HCT116 (cell line): ENCODE data around the gene EVX2.
A peak's percentile ranks its signal among the peaks of the same experiment; 100 is the strongest.

Experiments used
- CEBPB ChIP-seq: IDR thresholded peaks from 2 replicates; pipeline ENCODE4 v1.6.1; 2012; ENCODE audit warnings: low read depth
- POLR2A ChIP-seq: IDR thresholded peaks from 2 replicates; pipeline ENCODE4 v1.7.0; 2011; ENCODE audit warnings: borderline replicate concordance; ENCODE audit not compliant: insufficient read depth, insufficient read length; ENCODE audit errors: extremely low read depth
- RAD21 ChIP-seq: IDR thresholded peaks from 2 replicates; pipeline ENCODE4 v1.6.1; 2012; ENCODE audit warnings: low read depth, mild to moderate bottlenecking
- SP1 ChIP-seq: IDR thresholded peaks from 2 replicates; pipeline ENCODE4 v1.6.1; 2012; ENCODE audit warnings: low read depth
- YY1 ChIP-seq: IDR thresholded peaks from 2 replicates; pipeline ENCODE4 v1.6.1; 2011; ENCODE audit warnings: low read length, low read depth, moderate library complexity, mild to moderate bottlenecking; ENCODE audit not compliant: insufficient replicate concordance; ENCODE audit errors: extremely low read depth
- ZFX ChIP-seq: fragments of 450-650 bp; IDR thresholded peaks from 2 replicates; pipeline ENCODE4 v1.6.1; 2017
- TF ChIP-seq, protein P1 (sequence below), 3 experiments: fragments of 200-600 bp in 1 of 3; sonication (generic) in 1 of 3; IDR thresholded peaks in 2 of 3; conservative IDR thresholded peaks in 1 of 3; 2 replicates each; pipeline ENCODE4 v1.5.1; 2012 to 2017; ENCODE audit warnings: low read depth in 2 of 3, low read length in 2 of 3, antibody characterized with exemption in 1 of 3, borderline replicate concordance in 1 of 3, control low read depth in 1 of 3, mild to moderate bottlenecking in 1 of 3, mixed read lengths in 1 of 3, mixed run types in 1 of 3, moderate library complexity in 1 of 3; ENCODE audit not compliant: insufficient read depth in 1 of 3
- TF ChIP-seq, protein P2 (sequence below): IDR thresholded peaks from 2 replicates; pipeline ENCODE4 v1.6.1; 2012
- TF ChIP-seq, protein P3 (sequence below): IDR thresholded peaks from 2 replicates; pipeline ENCODE4 v1.6.1; 2012

DNA sequence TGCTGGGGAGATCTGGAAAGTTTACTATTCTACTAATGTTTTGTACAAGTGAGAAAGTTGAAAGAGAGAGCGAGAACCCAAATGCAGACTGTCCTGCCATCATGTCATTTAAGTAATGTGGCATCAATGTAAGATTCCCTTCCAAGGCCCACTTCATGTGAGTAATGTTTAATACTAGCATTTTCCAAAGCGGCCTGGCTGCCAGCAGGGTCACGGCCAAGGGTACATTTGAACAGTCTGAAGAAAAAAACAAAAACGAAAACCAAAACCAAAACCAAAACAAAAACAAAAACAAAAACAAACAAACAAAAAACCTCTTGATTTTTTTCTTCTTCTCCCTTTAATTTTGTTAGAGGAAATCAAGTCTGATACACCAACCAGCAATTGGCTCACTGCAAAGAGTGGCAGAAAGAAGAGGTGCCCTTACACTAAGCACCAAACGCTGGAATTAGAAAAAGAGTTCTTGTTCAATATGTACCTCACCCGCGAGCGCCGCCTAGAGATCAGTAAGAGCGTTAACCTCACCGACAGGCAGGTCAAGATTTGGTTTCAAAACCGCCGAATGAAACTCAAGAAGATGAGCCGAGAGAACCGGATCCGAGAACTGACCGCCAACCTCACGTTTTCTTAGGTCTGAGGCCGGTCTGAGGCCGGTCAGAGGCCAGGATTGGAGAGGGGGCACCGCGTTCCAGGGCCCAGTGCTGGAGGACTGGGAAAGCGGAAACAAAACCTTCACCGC lies 35.0 kb upstream of the EVX2 start:
- TF ChIP-seq, protein P1, sequence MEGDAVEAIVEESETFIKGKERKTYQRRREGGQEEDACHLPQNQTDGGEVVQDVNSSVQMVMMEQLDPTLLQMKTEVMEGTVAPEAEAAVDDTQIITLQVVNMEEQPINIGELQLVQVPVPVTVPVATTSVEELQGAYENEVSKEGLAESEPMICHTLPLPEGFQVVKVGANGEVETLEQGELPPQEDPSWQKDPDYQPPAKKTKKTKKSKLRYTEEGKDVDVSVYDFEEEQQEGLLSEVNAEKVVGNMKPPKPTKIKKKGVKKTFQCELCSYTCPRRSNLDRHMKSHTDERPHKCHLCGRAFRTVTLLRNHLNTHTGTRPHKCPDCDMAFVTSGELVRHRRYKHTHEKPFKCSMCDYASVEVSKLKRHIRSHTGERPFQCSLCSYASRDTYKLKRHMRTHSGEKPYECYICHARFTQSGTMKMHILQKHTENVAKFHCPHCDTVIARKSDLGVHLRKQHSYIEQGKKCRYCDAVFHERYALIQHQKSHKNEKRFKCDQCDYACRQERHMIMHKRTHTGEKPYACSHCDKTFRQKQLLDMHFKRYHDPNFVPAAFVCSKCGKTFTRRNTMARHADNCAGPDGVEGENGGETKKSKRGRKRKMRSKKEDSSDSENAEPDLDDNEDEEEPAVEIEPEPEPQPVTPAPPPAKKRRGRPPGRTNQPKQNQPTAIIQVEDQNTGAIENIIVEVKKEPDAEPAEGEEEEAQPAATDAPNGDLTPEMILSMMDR (IDR thresholded peaks at IDR 0.05 in 2 of 3, conservative IDR thresholded peaks at IDR 0.05 in 1 of 3; ENCODE audit: borderline replicate concordance in 1 of 3, insufficient read depth in 1 of 3, low read depth in 2 of 3, low read length in 2 of 3): peak; percentile 59 to 76 (median 73); a peak in 5 of 6 replicates
- TF ChIP-seq SP1 (no peak), YY1 (no peak), POLR2A (no peak), ZFX (no peak), RAD21 (peak; percentile 43), CEBPB (0 out of 2 replicates have a peak, but pooled peaks have one; percentile 13)
- TF ChIP-seq, protein P2, sequence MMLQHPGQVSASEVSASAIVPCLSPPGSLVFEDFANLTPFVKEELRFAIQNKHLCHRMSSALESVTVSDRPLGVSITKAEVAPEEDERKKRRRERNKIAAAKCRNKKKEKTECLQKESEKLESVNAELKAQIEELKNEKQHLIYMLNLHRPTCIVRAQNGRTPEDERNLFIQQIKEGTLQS: no peak
- TF ChIP-seq, protein P3, sequence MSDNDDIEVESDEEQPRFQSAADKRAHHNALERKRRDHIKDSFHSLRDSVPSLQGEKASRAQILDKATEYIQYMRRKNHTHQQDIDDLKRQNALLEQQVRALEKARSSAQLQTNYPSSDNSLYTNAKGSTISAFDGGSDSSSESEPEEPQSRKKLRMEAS: no peak
